ENCODE data around the gene OR9A4. TPM values are rescaled to one million over a fixed set of nuclear protein-coding genes. Genes with fewer than 3 reads are reported as not detected.

The OR9A4 gene
- total and polyA plus RNA-seq, 3 donors from 2014 or later: 0.25 TPM; not detected in 2

GRCh38 chr7:141915565-141915964 is 634 bp upstream of the OR9A4 start:
- DNase-seq: no peak
- no peak overlapping the region for H3K27ac ChIP-seq
- no peaks in the 10 kb centered on the region for H3K27me3 ChIP-seq
- no peaks in the 10 kb centered on the region for H3K36me3 ChIP-seq (ENCODE audit: low read depth, missing control alignments)
- H3K9me3 ChIP-seq: no peaks in the 10 kb centered on the region
- H3K4me1 ChIP-seq: no peaks in the 10 kb centered on the region
- intact Hi-C loops (cut with DNase I; ENCODE audit: low total_unique reads): no loop called here
- no peak overlapping the region for H3K4me3 ChIP-seq
- 63 to 86% methylated on average over 2 of the region's 2 CpGs for WGBS, 2 donors
- TF ChIP-seq CTCF (IDR thresholded peaks at IDR 0.05) (no peak), POLR2A (IDR thresholded peaks at IDR 0.05) (no peak)

GRCh38 chr7:141920281-141920680 is 4.1 kb downstream of the OR9A4 start:
- DNase-seq: no peak
- no peaks in the 10 kb centered on the region for H3K36me3 ChIP-seq (ENCODE audit: low read depth, missing control alignments)
- WGBS, 2 donors: 68 to 69% methylated on average over 1 of the region's 1 CpG
- no peak overlapping the region for H3K27ac ChIP-seq
- no peaks in the 10 kb centered on the region for H3K9me3 ChIP-seq
- no peak overlapping the region for H3K4me3 ChIP-seq
- intact Hi-C loops (cut with DNase I; ENCODE audit: low total_unique reads): no loop called here
- no peaks in the 10 kb centered on the region for H3K4me1 ChIP-seq
- H3K27me3 ChIP-seq: no peaks in the 10 kb centered on the region
- TF ChIP-seq POLR2A (IDR thresholded peaks at IDR 0.05) (no peak), CTCF (IDR thresholded peaks at IDR 0.05) (no peak)

GRCh38 chr7:141928146-141928844 is 12.1 kb downstream of the OR9A4 start:
- intact Hi-C loops (cut with DNase I; ENCODE audit: low total_unique reads): no loop called here
- no peak for DNase-seq
- H3K27ac ChIP-seq: no peak overlapping the region
- H3K4me1 ChIP-seq: no peaks in the 10 kb centered on the region
- no peaks in the 10 kb centered on the region for H3K27me3 ChIP-seq
- H3K4me3 ChIP-seq: no peak overlapping the region
- H3K9me3 ChIP-seq: no peaks in the 10 kb centered on the region
- TF ChIP-seq POLR2A (IDR thresholded peaks at IDR 0.05) (no peak), CTCF (IDR thresholded peaks at IDR 0.05) (no peak)
- H3K36me3 ChIP-seq (ENCODE audit: low read depth, missing control alignments): no peaks in the 10 kb centered on the region
- 72 to 88% methylated on average over 2 of the region's 2 CpGs for WGBS, 2 donors

GRCh38 chr7:141928845-141929195 is 12.6 kb downstream of the OR9A4 start:
- H3K4me3 ChIP-seq: no peak overlapping the region
- no peak for DNase-seq
- intact Hi-C loops (cut with DNase I; ENCODE audit: low total_unique reads): no loop called here
- no peaks in the 10 kb centered on the region for H3K9me3 ChIP-seq
- H3K36me3 ChIP-seq (ENCODE audit: low read depth, missing control alignments): no peaks in the 10 kb centered on the region
- TF ChIP-seq POLR2A (IDR thresholded peaks at IDR 0.05) (no peak), CTCF (IDR thresholded peaks at IDR 0.05) (no peak)
- 79 to 91% methylated on average over 3 of the region's 3 CpGs for WGBS, 2 donors
- no peaks in the 10 kb centered on the region for H3K4me1 ChIP-seq
- H3K27ac ChIP-seq: no peak overlapping the region
- no peaks in the 10 kb centered on the region for H3K27me3 ChIP-seq

- H3K27ac ChIP-seq: no peak overlapping the region
- no peak for TF ChIP-seq POLR2A (IDR thresholded peaks at IDR 0.05)
- no peaks in the 10 kb centered on the region for H3K4me1 ChIP-seq
- WGBS, 2 donors: 79 to 84% methylated on average over 5 of the region's 5 CpGs
- no peaks in the 10 kb centered on the region for H3K36me3 ChIP-seq (ENCODE audit: low read depth, missing control alignments)
- H3K4me3 ChIP-seq: no peak overlapping the region
- no peak for DNase-seq
- intact Hi-C loops (cut with DNase I; ENCODE audit: low total_unique reads): no loop called here
- no peaks in the 10 kb centered on the region for H3K27me3 ChIP-seq
- no peaks in the 10 kb centered on the region for H3K9me3 ChIP-seq
Measured at GRCh38 chr7:141930211-141930610, 14.0 kb downstream of the OR9A4 start.
